ENCODE data around the gene CACNA1I. TPM values are rescaled to one million over a fixed set of nuclear protein-coding genes. Genes with fewer than 3 reads are reported as not detected.

CACNA1I gene
- total and polyA plus RNA-seq, 4 donors = 0.16 to 0.33 TPM; not detected in 2

GRCh38 chr22:39596601-39597000 is 26.0 kb downstream of the CACNA1I start:
- Histone ChIP-seq H3K27me3 (ENCODE audit: control insufficient read depth in 1 of 2, insufficient read depth in 2 of 2, low read length in 1 of 2) (no peaks in the 10 kb centered on the region), H3K36me3 (ENCODE audit: control insufficient read depth in 1 of 2, insufficient read depth in 2 of 2, low read length in 1 of 2) (no peaks in the 10 kb centered on the region), H3K9me3 (ENCODE audit: control insufficient read depth, low read length) (no peaks in the 10 kb centered on the region), H3K27ac (ENCODE audit: low read depth in 1 of 2, low read length in 2 of 2) (no peak overlapping the region), H3K4me1 (ENCODE audit: control insufficient read depth in 1 of 2, insufficient read depth in 2 of 2, low read length in 2 of 2) (no peaks in the 10 kb centered on the region), H3K4me3 (ENCODE audit: low read length in 2 of 2) (no peak overlapping the region)
- intact Hi-C loops (cut with DNase I) = no loop called here
- 48 to 59% methylated on average over 6 of the region's 6 CpGs for WGBS, 2 donors
- ATAC-seq (ENCODE audit: low FRiP score) (no peak), DNase-seq (no peak)

GRCh38 chr22:39597236-39597869 is 26.8 kb downstream of the CACNA1I start:
- peak; percentile 11 for ATAC-seq (ENCODE audit: low FRiP score)
- Histone ChIP-seq H3K27ac (ENCODE audit: low read depth in 1 of 2, low read length in 2 of 2) (no peak overlapping the region), H3K9me3 (ENCODE audit: control insufficient read depth, low read length) (no peaks in the 10 kb centered on the region), H3K27me3 (ENCODE audit: control insufficient read depth in 1 of 2, insufficient read depth in 2 of 2, low read length in 1 of 2) (no peaks in the 10 kb centered on the region), H3K4me3 (ENCODE audit: low read length in 2 of 2) (no peak overlapping the region), H3K4me1 (ENCODE audit: control insufficient read depth in 1 of 2, insufficient read depth in 2 of 2, low read length in 2 of 2) (no peaks in the 10 kb centered on the region), H3K36me3 (ENCODE audit: control insufficient read depth in 1 of 2, insufficient read depth in 2 of 2, low read length in 1 of 2) (no peaks in the 10 kb centered on the region)
- intact Hi-C loops (cut with DNase I) = no loop called here
- WGBS, 2 donors = 71 to 77% methylated on average over 7 to 8 of the region's 8 CpGs
- DNase-seq = no peak

DNA sequence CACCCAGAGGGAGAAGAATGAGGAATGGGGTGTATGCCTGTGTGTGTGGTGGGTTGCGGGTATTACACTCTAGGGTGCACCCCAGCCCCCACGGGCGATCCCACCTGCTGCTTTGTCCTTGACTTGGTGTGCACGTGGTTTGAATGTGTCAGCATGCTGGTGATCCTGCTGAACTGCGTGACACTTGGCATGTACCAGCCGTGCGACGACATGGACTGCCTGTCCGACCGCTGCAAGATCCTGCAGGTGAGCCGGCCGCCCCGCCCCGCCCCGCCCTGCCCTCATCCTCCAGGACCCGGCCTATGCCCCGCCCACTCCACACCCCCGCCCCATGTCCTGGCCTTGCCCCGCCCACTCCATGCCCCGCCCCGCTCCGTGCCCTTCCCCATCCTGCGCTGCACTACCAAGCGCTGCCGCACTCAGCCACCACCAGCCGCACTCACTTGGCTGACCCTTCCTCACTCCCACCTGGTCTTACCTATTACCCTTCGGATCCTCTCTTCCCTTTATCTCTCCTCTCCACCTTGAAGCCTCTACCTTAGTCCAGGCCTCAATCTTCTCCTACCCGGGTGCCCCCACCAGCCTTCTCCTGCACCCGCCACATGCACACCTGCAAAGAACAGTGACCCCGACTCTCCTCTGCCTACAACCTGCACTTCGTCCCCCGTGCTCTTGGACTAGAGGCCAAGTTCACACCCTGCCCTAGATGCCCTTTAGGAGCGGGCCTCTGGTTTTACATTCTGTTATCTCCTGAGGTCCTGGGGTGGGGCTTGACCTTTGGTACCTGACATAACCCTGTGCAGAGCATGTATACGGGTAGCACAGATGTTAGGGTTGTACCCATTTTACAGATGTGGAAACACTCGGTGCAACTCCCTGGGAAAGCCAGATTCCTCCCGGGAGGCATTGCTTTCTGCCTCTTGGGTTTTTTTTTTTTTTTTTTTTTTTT is 27.7 kb downstream of the CACNA1I start:
- Histone ChIP-seq H3K27me3 (ENCODE audit: control insufficient read depth in 1 of 2, insufficient read depth in 2 of 2, low read length in 1 of 2) (no peaks in the 10 kb centered on the region), H3K27ac (ENCODE audit: low read depth in 1 of 2, low read length in 2 of 2) (no peak overlapping the region), H3K4me3 (ENCODE audit: low read length in 2 of 2) (no peak overlapping the region), H3K9me3 (ENCODE audit: control insufficient read depth, low read length) (no peaks in the 10 kb centered on the region), H3K36me3 (ENCODE audit: control insufficient read depth in 1 of 2, insufficient read depth in 2 of 2, low read length in 1 of 2) (no peaks in the 10 kb centered on the region), H3K4me1 (ENCODE audit: control insufficient read depth in 1 of 2, insufficient read depth in 2 of 2, low read length in 2 of 2) (no peaks in the 10 kb centered on the region)
- DNase-seq (peak in 1 of 2 donors; percentile 48), ATAC-seq (ENCODE audit: low FRiP score) (peak; percentile 12)
- 21 to 23% methylated on average over 31 to 36 of the region's 36 CpGs for WGBS, 2 donors
- intact Hi-C loops (cut with DNase I) = no loop called here

DNA sequence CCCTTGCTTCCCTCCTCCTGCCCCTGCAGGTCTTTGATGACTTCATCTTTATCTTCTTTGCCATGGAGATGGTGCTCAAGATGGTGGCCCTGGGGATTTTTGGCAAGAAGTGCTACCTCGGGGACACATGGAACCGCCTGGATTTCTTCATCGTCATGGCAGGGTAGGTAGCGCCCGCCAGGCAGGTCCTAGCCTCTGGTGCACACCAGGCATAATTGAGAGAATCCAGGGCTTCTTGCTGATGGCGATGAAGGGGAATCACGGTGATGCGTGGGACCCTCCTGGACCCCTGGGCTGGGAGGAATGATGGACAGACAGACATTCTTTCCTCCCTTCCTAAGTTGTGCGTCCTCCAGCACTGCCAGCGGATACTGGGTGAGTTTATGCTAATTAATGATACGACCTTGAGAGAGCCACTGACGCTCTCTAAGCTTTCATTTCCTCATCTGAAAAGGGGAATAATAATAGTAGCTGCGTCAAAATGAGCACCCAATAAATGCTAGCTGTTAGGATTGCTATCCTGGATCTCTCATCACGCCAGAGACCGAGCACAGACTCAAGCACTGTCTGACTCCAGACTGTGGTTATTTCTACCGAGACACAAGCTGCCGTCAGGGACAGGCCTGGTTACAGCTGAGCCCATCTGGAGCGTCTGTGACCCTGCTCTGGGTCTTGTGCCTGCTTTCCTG is 30.1 kb downstream of the CACNA1I start:
- Histone ChIP-seq H3K4me3 (ENCODE audit: low read length in 2 of 2) (no peak overlapping the region), H3K27me3 (ENCODE audit: control insufficient read depth in 1 of 2, insufficient read depth in 2 of 2, low read length in 1 of 2) (no peaks in the 10 kb centered on the region), H3K36me3 (ENCODE audit: control insufficient read depth in 1 of 2, insufficient read depth in 2 of 2, low read length in 1 of 2) (no peaks in the 10 kb centered on the region), H3K9me3 (ENCODE audit: control insufficient read depth, low read length) (peaks cover 2% of the 10 kb centered on the region), H3K4me1 (ENCODE audit: control insufficient read depth in 1 of 2, insufficient read depth in 2 of 2, low read length in 2 of 2) (no peaks in the 10 kb centered on the region), H3K27ac (ENCODE audit: low read depth in 1 of 2, low read length in 2 of 2) (no peak overlapping the region)
- ATAC-seq (ENCODE audit: low FRiP score) = no peak
- intact Hi-C loops (cut with DNase I) = no loop called here
- WGBS, 2 donors = 76 to 77% methylated on average over 18 of the region's 18 CpGs
- no peak for DNase-seq

- WGBS, 2 donors = 49 to 57% methylated on average over 9 of the region's 9 CpGs
- Histone ChIP-seq H3K4me1 (ENCODE audit: control insufficient read depth in 1 of 2, insufficient read depth in 2 of 2, low read length in 2 of 2) (no peaks in the 10 kb centered on the region), H3K9me3 (ENCODE audit: control insufficient read depth, low read length) (peaks cover 2% of the 10 kb centered on the region), H3K36me3 (ENCODE audit: control insufficient read depth in 1 of 2, insufficient read depth in 2 of 2, low read length in 1 of 2) (no peaks in the 10 kb centered on the region), H3K27ac (ENCODE audit: low read depth in 1 of 2, low read length in 2 of 2) (no peak overlapping the region), H3K4me3 (ENCODE audit: low read length in 2 of 2) (no peak overlapping the region), H3K27me3 (ENCODE audit: control insufficient read depth in 1 of 2, insufficient read depth in 2 of 2, low read length in 1 of 2) (no peaks in the 10 kb centered on the region)
- intact Hi-C loops (cut with DNase I) = no loop called here
- no peak for ATAC-seq (ENCODE audit: low FRiP score)
- DNase-seq = no peak
These were observed 30.6 kb downstream of the CACNA1I start for GRCh38 chr22:39601180-39601535.

DNA sequence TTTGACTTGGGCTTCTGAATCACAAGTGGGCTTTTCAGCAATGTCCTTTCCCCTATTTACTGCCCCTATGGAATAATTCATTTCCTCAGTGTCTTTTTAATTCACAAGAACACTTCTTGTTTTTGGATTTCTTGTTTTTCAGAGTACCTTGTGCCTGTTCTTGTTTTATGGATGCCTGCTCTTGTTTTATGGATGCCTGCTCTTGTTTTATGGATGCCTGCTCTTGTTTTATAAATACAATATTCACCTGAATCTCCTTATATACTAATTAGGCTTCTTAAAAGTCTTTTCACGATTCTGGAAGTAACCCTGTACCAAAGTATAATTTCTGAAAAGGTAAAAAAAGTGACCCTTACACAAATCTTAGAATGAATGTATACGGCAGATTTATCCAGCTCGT is 32.8 kb downstream of the CACNA1I start:
- peaks cover 2% of the 10 kb centered on the region for H3K9me3 ChIP-seq (ENCODE audit: control insufficient read depth, low read length)
- H3K4me3 ChIP-seq (ENCODE audit: low read length in 2 of 2) = no peak overlapping the region
- no peaks in the 10 kb centered on the region for H3K27me3 ChIP-seq (ENCODE audit: control insufficient read depth in 1 of 2, insufficient read depth in 2 of 2, low read length in 1 of 2)
- H3K36me3 ChIP-seq (ENCODE audit: control insufficient read depth in 1 of 2, insufficient read depth in 2 of 2, low read length in 1 of 2) = no peaks in the 10 kb centered on the region
- 79 to 86% methylated on average over 3 of the region's 3 CpGs for WGBS, 2 donors
- H3K4me1 ChIP-seq (ENCODE audit: control insufficient read depth in 1 of 2, insufficient read depth in 2 of 2, low read length in 2 of 2) = no peaks in the 10 kb centered on the region
- ATAC-seq (ENCODE audit: low FRiP score) = no peak
- no peak overlapping the region for H3K27ac ChIP-seq (ENCODE audit: low read depth in 1 of 2, low read length in 2 of 2)
- DNase-seq = no peak
- intact Hi-C loops (cut with DNase I) = no loop called here

GRCh38 chr22:39610246-39610645 is 39.7 kb downstream of the CACNA1I start:
- DNase-seq (no peak), ATAC-seq (ENCODE audit: low FRiP score) (no peak)
- H3K36me3 ChIP-seq (ENCODE audit: control insufficient read depth in 1 of 2, insufficient read depth in 2 of 2, low read length in 1 of 2) = no peaks in the 10 kb centered on the region
- no peak overlapping the region for H3K4me3 ChIP-seq (ENCODE audit: low read length in 2 of 2)
- 56 to 57% methylated on average over 8 of the region's 8 CpGs for WGBS, 2 donors
- no peak overlapping the region for H3K27ac ChIP-seq (ENCODE audit: low read depth in 1 of 2, low read length in 2 of 2)
- peaks cover 8% of the 10 kb centered on the region for H3K9me3 ChIP-seq (ENCODE audit: control insufficient read depth, low read length)
- no peaks in the 10 kb centered on the region for H3K27me3 ChIP-seq (ENCODE audit: control insufficient read depth in 1 of 2, insufficient read depth in 2 of 2, low read length in 1 of 2)
- intact Hi-C loops (cut with DNase I) = no loop called here
- H3K4me1 ChIP-seq (ENCODE audit: control insufficient read depth in 1 of 2, insufficient read depth in 2 of 2, low read length in 2 of 2) = no peaks in the 10 kb centered on the region

GRCh38 chr22:39610766-39611165 is 40.2 kb downstream of the CACNA1I start:
- Histone ChIP-seq H3K36me3 (ENCODE audit: control insufficient read depth in 1 of 2, insufficient read depth in 2 of 2, low read length in 1 of 2) (no peaks in the 10 kb centered on the region), H3K27me3 (ENCODE audit: control insufficient read depth in 1 of 2, insufficient read depth in 2 of 2, low read length in 1 of 2) (no peaks in the 10 kb centered on the region), H3K4me1 (ENCODE audit: control insufficient read depth in 1 of 2, insufficient read depth in 2 of 2, low read length in 2 of 2) (no peaks in the 10 kb centered on the region), H3K4me3 (ENCODE audit: low read length in 2 of 2) (no peak overlapping the region), H3K9me3 (ENCODE audit: control insufficient read depth, low read length) (peaks cover 8% of the 10 kb centered on the region), H3K27ac (ENCODE audit: low read depth in 1 of 2, low read length in 2 of 2) (no peak overlapping the region)
- intact Hi-C loops (cut with DNase I) = no loop called here
- DNase-seq = no peak
- no peak for ATAC-seq (ENCODE audit: low FRiP score)
- 65 to 76% methylated on average over 7 of the region's 7 CpGs for WGBS, 2 donors
